ENCODE data around the gene SMIM33.

SMIM33 gene

DNA sequence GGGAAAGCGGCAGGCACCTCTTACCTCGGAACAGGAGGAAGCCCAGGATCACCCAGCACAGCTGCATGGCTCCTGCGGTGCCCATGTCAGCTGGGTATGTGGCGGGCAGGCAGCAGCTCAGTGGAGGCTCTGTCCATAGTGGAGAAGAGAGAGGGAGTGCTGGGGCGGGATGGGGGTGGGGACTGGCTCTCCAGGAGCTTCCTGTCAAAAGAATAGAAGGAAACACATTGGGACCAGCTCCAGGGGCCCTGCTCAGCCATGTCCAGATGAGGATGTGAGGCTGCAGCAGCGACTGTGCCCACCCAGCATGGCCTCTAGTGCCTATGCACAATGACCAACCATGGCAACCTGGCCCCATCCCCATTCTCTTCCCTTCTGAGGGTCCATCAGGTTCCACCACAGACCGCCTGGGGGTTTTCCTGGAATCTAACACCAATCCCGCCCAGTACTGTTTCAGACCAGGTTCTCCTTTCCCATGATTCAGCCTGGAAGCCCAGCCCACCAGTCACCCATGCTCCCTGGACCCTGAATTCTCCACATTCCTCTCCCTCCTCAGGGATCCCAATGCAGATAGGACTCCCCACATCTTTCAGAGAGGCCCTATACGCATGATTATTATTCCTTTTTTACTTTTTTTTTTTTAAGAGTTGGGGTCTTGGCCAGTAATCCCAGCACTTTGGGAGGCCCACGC lies 8.1 kb upstream of the SMIM33 start, which contains the start of gene ECSCR:
ECSCR (minus strand) TSS at position 158 of the 691 bp plus-strand sequence; CDS start at position 85, 73 bp downstream.
- DNase-seq (ENCODE audit: low read depth in 1 of 2, low spot score in 1 of 2) = no peak
- Histone ChIP-seq H3K27ac (replicated peaks) (no peak within 1 kb of the TSS), H3K4me3 (replicated peaks; ENCODE audit: insufficient read depth, low read length) (no peak within 1 kb of the TSS), H3K27me3 (ENCODE audit: insufficient read depth, poor library complexity, severe bottlenecking) (no peaks in the 10 kb centered on the region)
- no peak for TF ChIP-seq GABPA (IDR thresholded peaks at IDR 0.05; ENCODE audit: low read depth)

DNA sequence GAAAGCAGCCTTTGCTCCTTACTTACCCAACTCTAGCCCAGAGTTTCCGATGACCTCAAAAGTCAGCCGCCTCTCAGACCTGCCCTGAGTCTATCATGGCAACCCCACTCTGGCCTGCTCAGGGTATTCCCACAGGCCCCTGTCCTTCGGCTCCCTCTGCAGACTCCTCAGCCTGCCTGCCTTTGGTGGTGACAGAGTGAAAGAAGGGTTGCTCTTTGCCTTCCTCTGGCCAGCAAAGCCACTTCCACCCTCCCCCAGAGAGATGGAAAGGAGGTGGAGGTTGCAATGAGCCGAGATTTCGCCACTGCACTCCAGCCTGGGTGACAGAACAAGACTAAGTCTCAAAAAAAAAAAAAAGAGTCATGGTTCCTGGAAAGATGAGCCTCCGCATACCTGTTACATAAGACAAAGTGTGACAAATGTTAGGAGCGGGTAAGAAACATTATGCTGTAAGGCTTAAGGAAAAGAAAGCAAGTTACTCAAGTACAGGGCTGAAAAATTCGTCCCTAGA lies 2.3 kb upstream of the SMIM33 start:
- peak; percentile 8; the same call in 1 of the 2 replicates for TF ChIP-seq SPI1 (IDR thresholded peaks at IDR 0.05; ENCODE audit: borderline replicate concordance, low read depth)
- TF ChIP-seq, protein P1, sequence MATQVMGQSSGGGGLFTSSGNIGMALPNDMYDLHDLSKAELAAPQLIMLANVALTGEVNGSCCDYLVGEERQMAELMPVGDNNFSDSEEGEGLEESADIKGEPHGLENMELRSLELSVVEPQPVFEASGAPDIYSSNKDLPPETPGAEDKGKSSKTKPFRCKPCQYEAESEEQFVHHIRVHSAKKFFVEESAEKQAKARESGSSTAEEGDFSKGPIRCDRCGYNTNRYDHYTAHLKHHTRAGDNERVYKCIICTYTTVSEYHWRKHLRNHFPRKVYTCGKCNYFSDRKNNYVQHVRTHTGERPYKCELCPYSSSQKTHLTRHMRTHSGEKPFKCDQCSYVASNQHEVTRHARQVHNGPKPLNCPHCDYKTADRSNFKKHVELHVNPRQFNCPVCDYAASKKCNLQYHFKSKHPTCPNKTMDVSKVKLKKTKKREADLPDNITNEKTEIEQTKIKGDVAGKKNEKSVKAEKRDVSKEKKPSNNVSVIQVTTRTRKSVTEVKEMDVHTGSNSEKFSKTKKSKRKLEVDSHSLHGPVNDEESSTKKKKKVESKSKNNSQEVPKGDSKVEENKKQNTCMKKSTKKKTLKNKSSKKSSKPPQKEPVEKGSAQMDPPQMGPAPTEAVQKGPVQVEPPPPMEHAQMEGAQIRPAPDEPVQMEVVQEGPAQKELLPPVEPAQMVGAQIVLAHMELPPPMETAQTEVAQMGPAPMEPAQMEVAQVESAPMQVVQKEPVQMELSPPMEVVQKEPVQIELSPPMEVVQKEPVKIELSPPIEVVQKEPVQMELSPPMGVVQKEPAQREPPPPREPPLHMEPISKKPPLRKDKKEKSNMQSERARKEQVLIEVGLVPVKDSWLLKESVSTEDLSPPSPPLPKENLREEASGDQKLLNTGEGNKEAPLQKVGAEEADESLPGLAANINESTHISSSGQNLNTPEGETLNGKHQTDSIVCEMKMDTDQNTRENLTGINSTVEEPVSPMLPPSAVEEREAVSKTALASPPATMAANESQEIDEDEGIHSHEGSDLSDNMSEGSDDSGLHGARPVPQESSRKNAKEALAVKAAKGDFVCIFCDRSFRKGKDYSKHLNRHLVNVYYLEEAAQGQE (IDR thresholded peaks at IDR 0.05; ENCODE audit: insufficient replicate concordance, low read depth) = no peak
- no peak for TF ChIP-seq GABPA (IDR thresholded peaks at IDR 0.05; ENCODE audit: low read depth)
- H3K4me3 ChIP-seq (replicated peaks; ENCODE audit: insufficient read depth, low read length) = no peak overlapping the region
- no peaks in the 10 kb centered on the region for H3K27me3 ChIP-seq (ENCODE audit: insufficient read depth, poor library complexity, severe bottlenecking)
- peak in 1 of 2 experiments; percentile 84 for DNase-seq (ENCODE audit: low read depth in 1 of 2, low spot score in 1 of 2)
- peak overlapping the region; percentile 66 for H3K27ac ChIP-seq (replicated peaks)

DNA sequence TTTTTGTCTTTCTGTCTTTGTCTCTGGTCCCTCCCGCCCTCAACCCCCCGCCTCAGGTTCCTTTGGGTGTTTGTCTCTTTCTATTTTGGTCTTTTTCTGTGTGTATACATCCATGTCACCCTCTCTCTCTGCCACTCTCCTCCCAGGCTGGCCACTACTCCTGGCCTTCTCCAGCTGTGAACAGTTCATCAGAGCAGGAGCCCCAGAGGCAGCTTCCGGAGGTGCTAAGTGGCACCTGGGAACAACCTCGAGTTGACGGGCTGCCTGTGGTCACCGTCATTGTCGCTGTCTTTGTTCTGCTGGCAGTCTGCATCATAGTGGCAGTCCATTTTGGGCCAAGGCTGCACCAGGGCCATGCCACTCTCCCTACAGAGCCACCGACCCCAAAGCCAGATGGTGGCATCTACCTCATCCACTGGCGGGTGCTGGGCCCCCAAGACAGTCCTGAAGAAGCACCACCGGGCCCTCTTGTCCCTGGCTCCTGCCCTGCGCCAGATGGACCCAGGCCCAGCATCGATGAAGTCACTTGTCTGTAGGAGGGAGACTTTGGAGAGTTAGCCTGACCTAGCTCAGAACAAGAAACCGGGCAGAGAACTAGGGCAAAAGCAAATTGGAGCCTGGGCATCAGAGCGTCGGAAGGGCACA lies 1.7 kb downstream of the SMIM33 start:
- no peak for DNase-seq (ENCODE audit: low read depth in 1 of 2, low spot score in 1 of 2)
- no peak overlapping the region for H3K27ac ChIP-seq (replicated peaks)
- H3K4me3 ChIP-seq (replicated peaks; ENCODE audit: insufficient read depth, low read length) = no peak overlapping the region
- TF ChIP-seq POLR2AphosphoS5 (IDR thresholded peaks at IDR 0.05; ENCODE audit: low read depth) = no peak
- TF ChIP-seq, protein P1 (IDR thresholded peaks at IDR 0.05; ENCODE audit: insufficient replicate concordance, low read depth) = no peak
- TF ChIP-seq SPI1 (IDR thresholded peaks at IDR 0.05; ENCODE audit: borderline replicate concordance, low read depth) = no peak
- TF ChIP-seq GABPA (IDR thresholded peaks at IDR 0.05; ENCODE audit: low read depth) = no peak
- TF ChIP-seq, protein P2, sequence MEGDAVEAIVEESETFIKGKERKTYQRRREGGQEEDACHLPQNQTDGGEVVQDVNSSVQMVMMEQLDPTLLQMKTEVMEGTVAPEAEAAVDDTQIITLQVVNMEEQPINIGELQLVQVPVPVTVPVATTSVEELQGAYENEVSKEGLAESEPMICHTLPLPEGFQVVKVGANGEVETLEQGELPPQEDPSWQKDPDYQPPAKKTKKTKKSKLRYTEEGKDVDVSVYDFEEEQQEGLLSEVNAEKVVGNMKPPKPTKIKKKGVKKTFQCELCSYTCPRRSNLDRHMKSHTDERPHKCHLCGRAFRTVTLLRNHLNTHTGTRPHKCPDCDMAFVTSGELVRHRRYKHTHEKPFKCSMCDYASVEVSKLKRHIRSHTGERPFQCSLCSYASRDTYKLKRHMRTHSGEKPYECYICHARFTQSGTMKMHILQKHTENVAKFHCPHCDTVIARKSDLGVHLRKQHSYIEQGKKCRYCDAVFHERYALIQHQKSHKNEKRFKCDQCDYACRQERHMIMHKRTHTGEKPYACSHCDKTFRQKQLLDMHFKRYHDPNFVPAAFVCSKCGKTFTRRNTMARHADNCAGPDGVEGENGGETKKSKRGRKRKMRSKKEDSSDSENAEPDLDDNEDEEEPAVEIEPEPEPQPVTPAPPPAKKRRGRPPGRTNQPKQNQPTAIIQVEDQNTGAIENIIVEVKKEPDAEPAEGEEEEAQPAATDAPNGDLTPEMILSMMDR (IDR thresholded peaks at IDR 0.05; ENCODE audit: insufficient read depth, low read length) = no peak
- H3K27me3 ChIP-seq (ENCODE audit: insufficient read depth, poor library complexity, severe bottlenecking) = no peaks in the 10 kb centered on the region

DNA sequence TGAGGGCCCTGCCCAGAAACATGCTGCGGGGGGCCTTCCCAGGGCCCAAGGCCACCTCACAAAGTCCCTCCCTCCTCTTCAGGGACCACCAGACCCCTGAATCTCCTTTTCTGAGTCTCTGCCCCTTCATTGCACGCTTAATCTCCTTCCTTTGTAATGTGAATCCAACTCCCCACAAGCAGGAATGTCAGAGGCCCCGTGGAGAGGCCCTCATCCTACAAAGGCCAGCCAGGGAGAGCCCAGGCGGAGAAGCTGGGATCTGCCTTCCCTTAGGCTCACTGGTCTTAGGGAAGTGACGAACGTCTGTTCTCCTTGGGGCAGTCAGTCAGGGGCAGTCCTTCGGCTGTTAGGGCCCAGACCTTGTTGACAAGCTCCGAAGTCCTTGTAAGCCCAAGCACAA lies 2.3 kb downstream of the SMIM33 start:
- no peak for DNase-seq (ENCODE audit: low read depth in 1 of 2, low spot score in 1 of 2)
- Histone ChIP-seq H3K27ac (replicated peaks) (peak overlapping the region; percentile 79; the same call in 1 of the 2 replicates), H3K4me3 (replicated peaks; ENCODE audit: insufficient read depth, low read length) (no peak overlapping the region), H3K27me3 (ENCODE audit: insufficient read depth, poor library complexity, severe bottlenecking) (no peaks in the 10 kb centered on the region)
- TF ChIP-seq GABPA (IDR thresholded peaks at IDR 0.05; ENCODE audit: low read depth) = no peak
- TF ChIP-seq, protein P1 (IDR thresholded peaks at IDR 0.05; ENCODE audit: insufficient replicate concordance, low read depth) = no peak
- TF ChIP-seq, protein P2 (IDR thresholded peaks at IDR 0.05; ENCODE audit: insufficient read depth, low read length) = no peak
